CD1c-positive myeloid dendritic cell (primary cell): ENCODE results near the gene TGFB3.
"Not testable (repeated sequence)": the region's sequence is repeated elsewhere in the genome, so short reads cannot be mapped to it uniquely, and the experiment has no call there.

ENCODE experiments used
- DNase-seq: peaks from one replicate; pipeline ENCODE4 v3.0.0-alpha.2; 2016; ENCODE audit errors: extremely low spot score

TGFB3 gene

GRCh38 chr14:75981426-75982265 lies at the start of gene TGFB3:
TSS of gene TGFB3 (minus strand) at chr14:75981995. CDS start at chr14:75980893, 1,102 bp downstream.
- peak; percentile 30 for DNase-seq

DNA sequence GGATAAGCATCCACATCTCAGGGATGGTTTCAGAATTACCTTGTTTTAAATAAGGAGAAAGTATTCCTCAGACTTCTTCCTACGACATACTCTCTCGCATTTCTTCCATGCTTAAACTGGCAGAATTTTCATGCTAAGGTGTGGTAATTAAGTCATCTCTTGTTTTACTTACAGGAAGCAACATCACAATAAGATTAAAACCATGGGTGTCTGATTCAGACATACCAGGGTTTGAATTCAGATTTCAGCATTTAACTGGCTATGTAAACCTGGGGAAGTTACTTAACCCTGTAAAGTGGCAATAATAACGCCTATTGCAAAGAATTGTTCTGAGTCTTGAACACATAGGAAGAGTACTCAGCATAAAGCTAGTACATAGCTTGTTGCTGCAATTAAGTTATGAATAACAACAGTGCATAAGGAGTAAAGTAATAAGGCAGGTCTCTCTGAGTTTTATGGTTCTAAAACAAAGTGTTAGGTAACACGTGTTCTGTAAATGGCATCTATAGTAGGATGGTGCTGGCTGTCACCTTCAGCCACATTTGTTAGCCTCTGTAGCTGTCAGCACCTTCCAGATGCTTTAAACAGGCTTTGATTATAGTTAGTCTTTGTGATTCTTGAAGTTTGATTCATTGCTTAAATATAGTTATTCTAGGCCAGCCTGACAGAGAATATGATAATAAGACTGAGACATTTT lies 42.6 kb upstream of the TGFB3 start:
- DNase-seq: no peak

GRCh38 chr14:76023757-76024156 lies 42.0 kb upstream of the TGFB3 start:
- no peak for DNase-seq

GRCh38 chr14:76022991-76023390 lies 41.2 kb upstream of the TGFB3 start:
- DNase-seq: no peak

- no peak for DNase-seq
Measured at GRCh38 chr14:76019676-76020075, 37.9 kb upstream of the TGFB3 start.

GRCh38 chr14:76015668-76016067 lies 33.9 kb upstream of the TGFB3 start:
- DNase-seq: no peak

DNA sequence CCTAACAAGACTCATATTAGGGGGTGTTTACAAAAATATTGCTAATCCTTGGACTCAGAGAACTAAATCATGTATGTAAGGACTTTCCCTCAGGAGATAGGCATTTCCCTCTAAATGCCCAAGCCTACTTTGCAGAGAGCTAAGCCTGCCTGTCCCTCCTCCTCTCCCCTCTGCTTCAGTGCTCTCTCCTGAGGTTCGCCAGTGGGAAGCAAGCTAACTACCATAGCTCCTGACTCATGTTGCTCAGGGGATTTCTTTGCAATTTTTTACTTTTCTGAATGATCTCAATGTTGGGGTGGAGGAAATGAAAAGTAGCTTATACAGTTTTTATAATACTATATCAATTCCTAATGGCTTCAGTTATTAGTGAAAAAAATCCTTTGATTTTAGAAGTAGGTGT lies 33.4 kb upstream of the TGFB3 start:
- no peak for DNase-seq

- DNase-seq: no peak
Measured at GRCh38 chr14:76012354-76012753, 30.6 kb upstream of the TGFB3 start.

- no peak for DNase-seq
Measured at GRCh38 chr14:76011930-76012329, 30.1 kb upstream of the TGFB3 start.

DNA sequence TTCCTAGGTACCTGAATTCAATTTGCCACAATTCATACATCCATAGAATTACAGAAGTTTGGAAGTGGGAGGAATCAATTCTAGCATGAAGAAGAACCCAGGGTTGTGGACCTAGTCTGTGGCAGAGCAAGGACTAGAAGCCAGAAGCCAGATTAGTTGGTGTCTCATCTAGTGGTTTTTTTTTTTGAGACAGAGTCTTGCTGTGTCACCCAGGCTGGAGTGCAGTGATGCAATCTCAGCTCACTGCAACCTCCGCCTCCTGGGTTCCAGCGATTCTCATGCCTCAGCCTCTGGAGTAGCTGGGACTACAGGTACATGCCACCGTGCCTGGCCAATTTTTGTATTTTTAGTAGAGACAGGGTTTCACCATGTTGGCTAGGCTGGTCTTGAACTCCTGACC lies 27.8 kb upstream of the TGFB3 start:
- not testable (repeated sequence) for DNase-seq

GRCh38 chr14:76007852-76008251 lies 26.1 kb upstream of the TGFB3 start:
- DNase-seq: no peak

- DNase-seq: no peak
Measured at GRCh38 chr14:76007379-76007778, 25.6 kb upstream of the TGFB3 start.

DNA sequence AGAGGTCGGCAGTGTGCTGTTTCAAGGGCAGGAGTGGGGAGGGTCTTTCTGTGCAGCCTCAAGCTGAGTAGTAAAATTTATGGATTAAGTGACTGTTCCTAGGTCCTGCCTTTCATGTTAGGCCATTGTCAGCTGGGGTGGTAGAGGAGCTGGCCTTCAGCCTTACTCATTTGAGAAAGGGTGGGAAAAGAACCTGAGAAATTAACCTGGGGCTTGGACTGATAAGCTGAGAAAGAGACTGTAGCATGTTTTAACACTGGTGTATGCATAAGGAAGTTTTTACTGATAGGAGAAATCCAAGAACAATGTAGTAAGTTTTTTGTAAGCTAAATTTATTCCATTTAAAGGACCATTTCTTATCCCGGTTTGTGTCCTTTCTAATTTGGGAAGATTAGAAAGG lies 24.5 kb upstream of the TGFB3 start:
- no peak for DNase-seq

DNA sequence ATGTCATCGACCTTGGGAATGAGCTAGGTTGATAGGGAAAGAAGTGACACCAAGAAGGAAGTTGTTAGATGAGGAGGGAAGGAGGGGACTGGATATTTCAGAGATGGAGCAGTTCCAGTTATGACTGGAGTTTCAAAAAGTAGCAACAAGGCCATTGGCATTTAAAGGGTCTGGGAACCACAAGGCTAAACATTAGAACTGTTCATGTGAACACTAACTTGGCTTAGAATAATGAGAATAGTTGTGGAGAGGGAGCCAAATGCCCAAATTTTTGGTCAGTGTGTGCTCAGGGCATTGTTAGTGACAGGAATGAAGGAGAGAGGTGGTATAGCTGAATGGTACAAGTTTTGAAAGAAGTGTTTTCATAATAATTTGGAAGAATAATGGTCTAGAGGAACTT lies 20.6 kb upstream of the TGFB3 start:
- no peak for DNase-seq

GRCh38 chr14:75999511-76000190 lies 17.9 kb upstream of the TGFB3 start:
- DNase-seq: no peak

GRCh38 chr14:75996488-75996887 lies 14.7 kb upstream of the TGFB3 start:
- no peak for DNase-seq

DNA sequence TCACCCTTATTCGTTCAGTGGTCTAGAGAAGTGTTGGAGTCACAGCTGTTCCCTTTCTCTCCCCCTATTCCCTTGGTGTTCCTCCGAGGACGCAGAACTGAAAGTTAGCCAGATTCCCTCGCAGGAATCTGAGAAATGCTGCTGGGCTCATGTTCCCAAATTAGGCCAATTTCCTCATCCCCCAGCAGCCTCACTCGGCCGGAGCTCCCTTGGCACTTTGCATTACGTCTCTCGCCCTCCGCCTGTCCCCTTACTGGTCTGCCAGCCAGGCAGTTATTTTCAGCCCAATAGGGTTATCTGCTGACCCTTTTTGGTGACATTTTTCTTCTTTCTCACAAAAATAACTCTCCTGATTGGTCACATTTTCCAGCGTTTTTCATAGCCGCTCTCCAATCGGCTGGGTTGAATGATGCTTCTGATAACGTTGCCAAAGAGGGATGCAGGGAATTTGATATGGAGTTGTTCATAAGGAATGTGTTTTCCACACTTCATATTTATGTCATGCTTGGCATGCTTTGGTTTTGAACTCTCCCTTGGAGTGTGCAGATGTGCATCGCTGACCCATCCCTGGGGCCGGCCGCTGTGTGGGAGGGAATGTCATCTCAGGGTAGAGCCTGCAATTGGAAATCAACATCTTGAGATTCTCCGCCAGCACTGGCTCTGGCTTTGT lies 13.7 kb upstream of the TGFB3 start:
- no peak for DNase-seq

GRCh38 chr14:75993567-75994041 lies 11.8 kb upstream of the TGFB3 start:
- DNase-seq: no peak

GRCh38 chr14:75991753-75992152 lies 10.0 kb upstream of the TGFB3 start:
- DNase-seq: no peak

- no peak for DNase-seq
Measured at GRCh38 chr14:75990297-75990696, 8.5 kb upstream of the TGFB3 start.

GRCh38 chr14:75989134-75989533 lies 7.3 kb upstream of the TGFB3 start:
- DNase-seq: no peak
